ENCODE data around the gene OXSM. TPM values are rescaled to one million over a fixed set of nuclear protein-coding genes. Genes with fewer than 3 reads are reported as not detected.

OXSM gene
- total and polyA plus RNA-seq, 4 donors = 8.0 to 15.5 (median 10.1) TPM

- H3K27me3 ChIP-seq (ENCODE audit: control insufficient read depth in 3 of 3, insufficient read depth in 3 of 3, low read length in 2 of 3) = no peaks in the 10 kb centered on the region
- H3K9me3 ChIP-seq (ENCODE audit: control insufficient read depth in 4 of 4, insufficient read depth in 3 of 4, low read length in 3 of 4) = no peaks in the 10 kb centered on the region
- peak within 1 kb of the TSS; percentile 95 for H3K4me3 ChIP-seq
- peak within 1 kb of the TSS; percentile 61 to 89 for H3K9ac ChIP-seq (ENCODE audit: insufficient read depth in 1 of 2, low read length in 2 of 2)
- peak; percentile 96 for ATAC-seq (ENCODE audit: insufficient read depth, low FRiP score)
- peaks cover 0 to 14% (median 11%) of the 10 kb centered on the region in 5 donors for H3K4me1 ChIP-seq (ENCODE audit: control insufficient read depth in 5 of 5, insufficient read depth in 5 of 5, low read length in 5 of 5)
- peaks cover 0 to 2% (median 0%) of the 10 kb centered on the region in 4 donors for H3K36me3 ChIP-seq (ENCODE audit: control insufficient read depth in 4 of 4, insufficient read depth in 4 of 4, low read length in 4 of 4)
- WGBS, 2 donors = 0 to 1% methylated on average over 52 to 72 of the region's 72 CpGs
- TF ChIP-seq, protein P1, sequence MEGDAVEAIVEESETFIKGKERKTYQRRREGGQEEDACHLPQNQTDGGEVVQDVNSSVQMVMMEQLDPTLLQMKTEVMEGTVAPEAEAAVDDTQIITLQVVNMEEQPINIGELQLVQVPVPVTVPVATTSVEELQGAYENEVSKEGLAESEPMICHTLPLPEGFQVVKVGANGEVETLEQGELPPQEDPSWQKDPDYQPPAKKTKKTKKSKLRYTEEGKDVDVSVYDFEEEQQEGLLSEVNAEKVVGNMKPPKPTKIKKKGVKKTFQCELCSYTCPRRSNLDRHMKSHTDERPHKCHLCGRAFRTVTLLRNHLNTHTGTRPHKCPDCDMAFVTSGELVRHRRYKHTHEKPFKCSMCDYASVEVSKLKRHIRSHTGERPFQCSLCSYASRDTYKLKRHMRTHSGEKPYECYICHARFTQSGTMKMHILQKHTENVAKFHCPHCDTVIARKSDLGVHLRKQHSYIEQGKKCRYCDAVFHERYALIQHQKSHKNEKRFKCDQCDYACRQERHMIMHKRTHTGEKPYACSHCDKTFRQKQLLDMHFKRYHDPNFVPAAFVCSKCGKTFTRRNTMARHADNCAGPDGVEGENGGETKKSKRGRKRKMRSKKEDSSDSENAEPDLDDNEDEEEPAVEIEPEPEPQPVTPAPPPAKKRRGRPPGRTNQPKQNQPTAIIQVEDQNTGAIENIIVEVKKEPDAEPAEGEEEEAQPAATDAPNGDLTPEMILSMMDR (IDR thresholded peaks at IDR 0.05; ENCODE audit: control extremely low read depth, extremely low read depth) = no peak
- peak; percentile 85 to 91 (median 87) for DNase-seq
- H3K27ac ChIP-seq (ENCODE audit: low read depth in 1 of 2, low read length in 1 of 2) = peak within 1 kb of the TSS; percentile 93 to 97
These were observed 6.8 kb upstream of the OXSM start, which contains the start of gene NGLY1 for GRCh38 chr3:25782938-25783660. TSS of gene NGLY1 (minus strand) at chr3:25783443. CDS start at chr3:25783390, 53 bp downstream.

- Histone ChIP-seq H3K4me3 (peak overlapping the region; percentile 65), H3K36me3 (ENCODE audit: control insufficient read depth in 4 of 4, insufficient read depth in 4 of 4, low read length in 4 of 4) (no peaks in the 10 kb centered on the region), H3K4me1 (ENCODE audit: control insufficient read depth in 5 of 5, insufficient read depth in 5 of 5, low read length in 5 of 5) (peaks cover 0 to 19% (median 11%) of the 10 kb centered on the region in 5 donors), H3K27me3 (ENCODE audit: control insufficient read depth in 3 of 3, insufficient read depth in 3 of 3, low read length in 2 of 3) (no peaks in the 10 kb centered on the region), H3K9me3 (ENCODE audit: control insufficient read depth in 4 of 4, insufficient read depth in 3 of 4, low read length in 3 of 4) (no peaks in the 10 kb centered on the region), H3K9ac (ENCODE audit: insufficient read depth in 1 of 2, low read length in 2 of 2) (peak overlapping the region; percentile 19 to 73), H3K27ac (ENCODE audit: low read depth in 1 of 2, low read length in 1 of 2) (peak overlapping the region; percentile 88 to 93)
- ATAC-seq (ENCODE audit: insufficient read depth, low FRiP score) (peak; percentile 49), DNase-seq (peak in 2 of 3 donors; percentile 66 to 79)
- TF ChIP-seq, protein P1 (IDR thresholded peaks at IDR 0.05; ENCODE audit: control extremely low read depth, extremely low read depth) = no peak
- WGBS, 2 donors = 6 to 12% methylated on average over 34 of the region's 34 CpGs
These were observed 6.0 kb upstream of the OXSM start for GRCh38 chr3:25783661-25784512.

DNA sequence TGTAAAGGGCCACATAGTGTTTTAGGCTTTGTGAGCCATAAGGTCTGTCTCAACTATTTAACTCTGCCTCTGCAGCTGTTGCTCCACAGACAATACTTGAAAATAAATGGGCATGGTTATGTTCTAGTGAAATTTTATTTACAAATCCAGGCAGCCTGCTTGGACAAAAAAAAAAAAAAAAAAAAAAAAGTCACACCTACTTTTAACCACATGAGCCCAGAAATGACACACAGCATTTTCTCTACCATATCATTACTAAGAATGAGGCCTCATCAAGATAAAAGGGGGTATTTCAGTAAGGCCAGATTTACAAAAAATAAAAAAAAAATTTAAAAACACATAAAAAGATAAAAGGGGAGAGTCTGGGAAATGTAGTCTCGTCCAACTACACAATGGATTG, 4.9 kb upstream of the OXSM start:
- TF ChIP-seq, protein P1 (IDR thresholded peaks at IDR 0.05; ENCODE audit: control extremely low read depth, extremely low read depth) = no peak
- Histone ChIP-seq H3K9ac (ENCODE audit: insufficient read depth in 1 of 2, low read length in 2 of 2) (no peak overlapping the region), H3K27ac (ENCODE audit: low read depth in 1 of 2, low read length in 1 of 2) (no peak overlapping the region), H3K27me3 (ENCODE audit: control insufficient read depth in 3 of 3, insufficient read depth in 3 of 3, low read length in 2 of 3) (no peaks in the 10 kb centered on the region), H3K9me3 (ENCODE audit: control insufficient read depth in 4 of 4, insufficient read depth in 3 of 4, low read length in 3 of 4) (no peaks in the 10 kb centered on the region), H3K4me1 (ENCODE audit: control insufficient read depth in 5 of 5, insufficient read depth in 5 of 5, low read length in 5 of 5) (peaks cover 0 to 24% (median 11%) of the 10 kb centered on the region in 5 donors), H3K4me3 (no peak overlapping the region), H3K36me3 (ENCODE audit: control insufficient read depth in 4 of 4, insufficient read depth in 4 of 4, low read length in 4 of 4) (no peaks in the 10 kb centered on the region)
- ATAC-seq (ENCODE audit: insufficient read depth, low FRiP score) (no peak), DNase-seq (no peak)
- WGBS, 2 donors = 97 to 100% methylated on average over 1 of the region's 1 CpG

Data from lung (tissue), 12 donors.